NCI-H82 treated with DMSO at 0.1 percent for 48 hours (cell line): ENCODE results near the gene ISG15.

Experiments used
- DNase-seq: peaks from one replicate; lab custom pipeline; 2025; ENCODE audit not compliant: unreplicated experiment; lab: John Stamatoyannopoulos, UW

ISG15 gene

DNA sequence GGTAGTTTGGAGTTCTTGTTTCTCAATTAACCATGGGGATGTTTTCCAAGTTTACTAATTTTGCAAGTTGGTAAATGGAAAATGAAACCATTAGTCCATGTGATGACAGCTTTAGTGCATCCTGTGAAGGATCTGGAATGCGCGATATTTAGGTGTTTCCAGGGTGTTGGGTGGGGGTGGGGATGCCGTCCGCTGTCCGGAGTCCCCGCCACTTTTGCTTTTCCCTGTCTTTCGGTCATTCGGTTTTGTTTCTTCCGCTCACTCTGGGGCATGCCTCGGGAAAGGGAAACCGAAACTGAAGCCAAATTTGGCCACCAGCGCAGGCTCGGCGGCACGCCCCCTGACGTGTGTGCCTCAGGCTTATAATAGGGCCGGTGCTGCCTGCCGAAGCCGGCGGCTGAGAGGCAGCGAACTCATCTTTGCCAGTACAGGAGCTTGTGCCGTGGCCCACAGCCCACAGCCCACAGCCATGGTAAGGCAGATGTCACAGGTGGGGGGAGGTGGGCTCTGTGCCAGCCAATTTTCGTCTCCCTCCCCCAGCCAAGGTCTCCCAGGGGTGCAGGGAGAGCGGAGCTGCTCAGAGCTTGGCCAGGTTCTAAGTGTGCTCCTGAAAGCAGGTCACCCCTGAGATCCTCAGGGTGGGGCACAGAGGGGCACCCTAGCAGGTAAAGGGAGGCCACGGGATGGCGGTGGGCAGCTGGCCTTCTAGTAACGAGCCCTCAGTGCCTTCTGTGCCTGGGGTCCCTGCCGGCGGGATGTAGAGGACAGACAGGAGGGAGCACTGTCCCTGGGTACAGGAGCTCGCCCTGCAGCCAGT lies at the start of gene ISG15:
ISG15 (plus strand) TSS at position 393 of the 817 bp plus-strand sequence; CDS start at position 470, 77 bp downstream.
- DNase-seq, result no peak

DNA sequence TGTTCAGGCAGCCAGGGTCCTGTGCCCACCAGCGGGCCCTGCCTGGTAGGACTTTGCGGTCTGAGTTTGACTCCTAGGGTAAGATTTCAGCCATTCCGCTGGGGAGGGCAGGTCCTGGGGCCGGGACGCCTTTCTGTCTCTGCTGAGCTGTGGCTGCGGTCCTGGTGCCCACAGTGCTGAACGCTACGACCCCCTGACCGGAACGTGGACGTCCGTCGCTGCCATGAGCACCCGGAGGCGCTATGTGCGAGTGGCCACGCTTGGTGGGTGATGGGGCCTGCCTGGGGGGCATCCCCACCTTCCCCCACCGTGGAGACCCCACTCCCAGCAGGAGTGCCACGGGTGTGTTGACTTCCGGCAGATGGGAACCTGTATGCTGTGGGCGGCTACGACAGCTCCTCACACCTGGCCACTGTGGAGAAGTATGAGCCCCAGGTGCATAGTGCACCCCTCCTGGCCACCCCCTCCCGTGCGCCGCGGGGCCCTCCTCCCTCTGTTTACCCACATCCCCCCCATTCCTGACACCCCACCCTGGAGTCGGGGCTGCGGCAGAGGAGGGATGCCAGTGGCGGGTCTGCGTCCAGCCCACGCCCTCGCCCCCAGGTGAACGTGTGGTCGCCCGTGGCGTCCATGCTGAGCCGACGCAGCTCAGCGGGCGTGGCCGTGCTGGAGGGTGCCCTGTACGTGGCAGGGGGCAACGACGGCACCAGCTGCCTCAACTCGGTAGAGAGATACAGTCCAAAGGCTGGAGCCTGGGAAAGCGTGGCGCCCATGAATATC lies 49.4 kb upstream of the ISG15 start:
- DNase-seq, result no peak

DNA sequence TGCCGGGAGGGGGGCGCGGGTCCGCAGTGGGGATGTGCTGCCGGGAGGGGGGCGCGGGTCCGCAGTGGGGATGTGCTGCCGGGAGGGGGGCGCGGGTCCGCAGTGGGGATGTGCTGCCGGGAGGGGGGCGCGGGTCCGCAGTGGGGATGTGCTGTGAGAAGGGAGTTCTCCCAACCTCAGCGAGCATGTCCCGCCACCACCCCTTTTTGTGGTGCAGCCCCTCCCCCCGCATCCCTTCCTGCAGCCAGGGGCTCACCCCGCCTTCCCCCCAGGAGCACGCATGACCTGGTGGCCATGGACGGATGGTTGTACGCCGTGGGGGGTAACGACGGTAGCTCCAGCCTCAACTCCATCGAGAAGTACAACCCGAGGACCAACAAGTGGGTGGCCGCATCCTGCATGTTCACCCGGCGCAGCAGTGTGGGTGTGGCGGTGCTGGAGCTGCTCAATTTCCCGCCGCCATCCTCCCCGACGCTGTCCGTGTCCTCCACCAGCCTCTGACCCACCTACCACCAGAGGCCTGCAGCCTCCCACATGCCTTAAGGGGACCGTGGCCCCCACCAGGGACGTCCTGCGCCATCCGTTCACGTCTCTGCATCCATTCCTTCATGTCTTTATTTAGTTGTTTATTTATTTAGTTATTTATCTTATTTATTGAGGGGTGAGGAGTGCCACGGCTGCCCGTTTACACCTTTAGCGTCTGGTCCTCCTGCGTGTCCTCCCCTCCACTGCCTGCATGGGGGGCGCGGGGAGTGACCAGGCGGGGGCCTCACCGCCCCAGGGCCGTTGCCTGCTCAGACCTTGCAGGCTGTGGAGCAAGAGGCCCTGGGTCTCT lies 48.4 kb upstream of the ISG15 start:
- DNase-seq, result no peak

DNA sequence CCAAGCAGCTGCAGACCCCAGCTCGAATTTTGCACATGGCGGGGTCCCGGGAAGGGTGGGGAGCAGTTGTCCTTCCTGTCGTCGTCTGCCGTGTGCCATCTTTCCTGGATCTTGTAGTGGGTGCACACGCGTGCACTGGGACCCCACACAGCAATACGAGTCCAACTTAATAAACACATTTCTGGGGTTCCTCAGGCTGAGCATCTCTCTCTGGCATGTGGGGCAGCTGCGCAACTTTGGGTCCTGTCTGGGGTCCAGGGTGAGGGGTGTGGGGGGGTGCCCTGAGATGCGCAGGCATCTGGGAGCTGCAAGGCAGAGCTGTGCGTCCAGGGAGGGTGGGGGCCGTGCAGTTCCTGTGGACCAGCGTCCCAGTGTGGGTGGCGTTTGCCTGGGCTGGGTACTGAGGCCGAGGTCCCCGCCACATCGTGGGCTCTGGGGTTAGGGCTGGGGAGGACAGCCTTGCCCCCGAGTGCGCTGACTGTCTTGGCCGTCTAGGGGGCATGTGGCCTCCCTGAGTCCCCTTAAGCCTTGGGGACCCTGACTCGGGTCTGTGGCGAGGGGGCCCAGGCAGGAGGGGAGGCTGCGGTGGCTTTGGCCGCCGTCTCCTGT lies 47.7 kb upstream of the ISG15 start:
- no peak for DNase-seq

DNA sequence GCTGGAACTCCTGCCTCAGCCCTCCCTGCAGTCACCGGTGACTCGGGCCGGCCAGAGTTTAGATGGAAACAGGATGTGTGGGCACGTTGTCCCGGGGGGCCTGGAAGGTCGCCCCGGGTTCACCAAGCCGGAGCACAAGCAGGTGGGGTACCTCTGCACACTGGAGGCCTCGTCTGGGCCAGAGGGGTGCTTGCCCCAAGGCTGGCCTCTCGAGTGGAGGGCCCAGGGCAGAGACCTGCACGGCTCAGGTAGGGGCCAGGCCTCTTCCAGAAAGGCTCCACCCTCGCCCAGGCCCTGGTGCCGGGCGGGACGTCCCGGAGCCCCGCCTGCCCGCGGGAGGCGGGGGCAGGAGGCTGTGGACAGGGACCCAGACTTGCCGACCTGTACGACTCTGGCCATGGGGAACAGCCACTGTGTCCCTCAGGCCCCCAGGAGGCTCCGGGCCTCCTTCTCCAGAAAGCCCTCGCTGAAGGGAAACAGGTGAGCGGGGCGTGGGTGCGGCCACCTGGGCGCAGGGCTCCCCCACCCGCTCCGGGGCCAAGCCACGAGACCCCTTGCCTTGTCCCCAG lies 47.1 kb upstream of the ISG15 start, which contains the start of gene PLEKHN1:
PLEKHN1 (plus strand) TSS at position 348 of the 569 bp plus-strand sequence; CDS start at position 398, 50 bp downstream.
- no peak for DNase-seq

DNA sequence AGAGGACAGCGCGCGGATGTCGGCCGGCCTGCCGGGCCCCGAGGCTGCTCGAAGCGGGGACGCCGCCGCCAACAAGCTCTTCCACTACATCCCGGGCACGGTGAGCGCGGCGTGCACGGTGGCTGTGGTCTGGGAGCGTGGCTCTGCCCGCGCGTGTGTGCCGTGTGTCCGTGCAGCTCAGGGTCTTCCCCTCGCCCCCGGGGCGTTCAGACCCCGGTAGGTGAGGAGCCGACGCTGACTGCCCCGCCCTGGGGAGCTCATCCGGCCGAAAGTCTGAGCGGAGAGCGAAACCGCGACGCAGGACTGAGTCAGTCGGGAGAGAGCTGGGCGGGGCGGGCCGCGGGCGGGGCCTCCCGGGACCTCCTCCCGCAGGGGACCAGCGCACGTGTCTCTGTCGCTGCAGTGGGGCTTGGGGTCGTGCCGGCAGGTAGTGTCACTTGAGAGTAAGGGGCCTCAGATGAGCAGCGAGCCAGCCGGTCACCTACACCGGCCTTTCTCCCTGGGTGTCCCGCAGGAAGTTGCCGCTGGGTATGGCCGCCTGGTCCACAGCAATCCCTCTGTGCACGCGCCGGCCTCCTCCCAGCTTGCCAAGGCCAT lies 46.5 kb upstream of the ISG15 start:
- no peak for DNase-seq

DNA sequence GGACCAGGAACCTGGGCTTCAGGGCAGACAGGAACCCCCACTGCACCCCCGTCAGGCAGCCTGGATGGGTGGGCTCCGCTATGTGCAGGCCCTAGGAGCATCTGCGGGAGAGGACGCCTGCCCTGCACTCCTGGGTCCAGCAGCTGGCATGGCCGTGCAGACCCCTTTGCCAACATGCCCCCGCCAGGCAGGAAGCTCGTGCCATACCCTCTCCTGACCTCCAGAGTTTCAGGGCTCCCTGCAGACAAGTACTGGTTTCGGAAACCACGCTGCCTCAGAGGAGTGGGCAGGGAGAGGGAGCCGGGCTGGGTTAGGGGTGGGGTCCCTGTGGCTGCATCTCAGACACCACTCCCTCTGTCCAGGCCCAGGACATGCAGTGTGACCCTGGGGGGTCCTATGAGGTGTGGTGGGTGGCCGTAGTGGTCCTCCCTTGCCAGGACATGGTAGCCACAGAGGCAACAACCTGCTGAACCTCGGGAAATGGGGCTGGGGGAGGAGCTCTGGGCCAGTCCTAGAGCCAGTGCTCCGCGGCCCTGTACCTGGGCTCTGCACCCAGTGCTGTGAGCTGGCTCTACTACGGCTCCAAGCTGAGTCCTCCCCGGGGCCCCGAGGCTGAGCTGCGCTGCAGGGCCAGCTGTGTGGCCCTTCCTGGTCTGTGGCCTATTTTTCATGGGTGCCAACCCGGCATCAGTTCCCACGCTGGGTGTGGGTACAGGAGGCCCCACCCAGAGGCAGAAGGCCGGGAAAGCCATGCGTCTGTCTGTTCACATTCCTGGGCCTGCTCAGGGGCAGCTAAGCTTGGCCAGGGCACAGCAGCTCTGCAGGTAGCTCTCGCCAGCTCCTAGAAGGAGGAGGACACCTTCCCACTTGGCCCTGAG lies 45.6 kb upstream of the ISG15 start:
- no peak for DNase-seq

DNA sequence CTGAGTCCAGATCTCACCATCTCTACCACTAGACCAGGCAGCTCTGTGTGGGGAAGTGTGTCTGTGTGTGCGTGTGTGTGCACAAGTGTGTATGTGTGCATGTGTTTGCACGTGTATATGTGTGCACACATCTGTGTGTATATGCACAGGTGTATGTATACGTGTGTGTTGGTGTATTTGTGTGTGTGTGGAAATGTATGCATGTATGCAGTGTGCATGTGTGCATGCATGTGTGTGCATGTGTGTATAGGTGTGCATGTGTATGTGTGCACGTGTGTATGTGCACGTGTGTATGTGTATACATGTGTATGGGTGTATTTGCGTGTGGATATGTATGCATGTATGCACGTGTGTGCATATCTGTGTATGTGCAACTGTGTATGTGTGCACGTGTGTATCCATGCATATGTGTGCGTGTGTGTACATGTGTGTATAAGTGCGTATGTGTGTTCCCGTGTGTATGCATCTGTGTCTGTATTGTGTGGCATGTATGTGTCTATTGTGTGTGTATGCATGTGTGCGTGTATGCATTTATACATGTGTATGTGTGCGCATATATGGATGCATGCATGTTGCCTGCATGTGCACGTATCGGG lies 43.9 kb upstream of the ISG15 start:
- DNase-seq, result no peak

DNA sequence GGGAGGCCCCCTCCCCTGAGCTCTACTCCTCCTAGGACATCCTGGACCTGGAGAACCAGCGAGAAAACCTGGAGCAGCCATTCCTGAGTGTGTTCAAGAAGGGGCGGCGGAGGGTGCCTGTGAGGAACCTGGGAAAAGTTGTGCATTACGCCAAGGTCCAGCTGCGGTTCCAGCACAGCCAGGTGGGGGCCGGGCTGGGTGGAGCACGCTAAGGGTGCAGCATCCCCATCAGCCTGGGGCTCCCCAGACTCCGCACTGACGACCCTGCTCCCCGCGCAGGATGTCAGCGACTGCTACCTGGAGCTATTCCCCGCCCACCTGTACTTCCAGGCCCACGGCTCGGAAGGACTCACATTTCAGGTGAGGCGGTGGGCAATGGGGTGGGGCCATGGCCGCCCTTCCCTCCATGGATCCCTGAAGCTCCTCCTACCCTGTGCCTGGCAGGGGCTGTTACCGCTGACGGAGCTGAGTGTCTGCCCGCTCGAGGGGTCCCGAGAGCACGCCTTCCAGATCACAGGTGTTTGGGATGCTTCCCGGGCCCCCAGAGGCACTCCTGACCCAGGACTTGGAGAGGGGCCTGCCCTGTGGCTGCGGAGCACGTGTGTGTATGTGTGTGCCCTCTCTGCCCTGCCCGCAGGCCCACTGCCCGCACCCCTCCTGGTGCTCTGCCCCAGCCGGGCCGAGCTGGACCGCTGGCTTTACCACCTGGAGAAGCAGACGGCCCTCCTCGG lies 42.9 kb upstream of the ISG15 start:
- no peak for DNase-seq

DNA sequence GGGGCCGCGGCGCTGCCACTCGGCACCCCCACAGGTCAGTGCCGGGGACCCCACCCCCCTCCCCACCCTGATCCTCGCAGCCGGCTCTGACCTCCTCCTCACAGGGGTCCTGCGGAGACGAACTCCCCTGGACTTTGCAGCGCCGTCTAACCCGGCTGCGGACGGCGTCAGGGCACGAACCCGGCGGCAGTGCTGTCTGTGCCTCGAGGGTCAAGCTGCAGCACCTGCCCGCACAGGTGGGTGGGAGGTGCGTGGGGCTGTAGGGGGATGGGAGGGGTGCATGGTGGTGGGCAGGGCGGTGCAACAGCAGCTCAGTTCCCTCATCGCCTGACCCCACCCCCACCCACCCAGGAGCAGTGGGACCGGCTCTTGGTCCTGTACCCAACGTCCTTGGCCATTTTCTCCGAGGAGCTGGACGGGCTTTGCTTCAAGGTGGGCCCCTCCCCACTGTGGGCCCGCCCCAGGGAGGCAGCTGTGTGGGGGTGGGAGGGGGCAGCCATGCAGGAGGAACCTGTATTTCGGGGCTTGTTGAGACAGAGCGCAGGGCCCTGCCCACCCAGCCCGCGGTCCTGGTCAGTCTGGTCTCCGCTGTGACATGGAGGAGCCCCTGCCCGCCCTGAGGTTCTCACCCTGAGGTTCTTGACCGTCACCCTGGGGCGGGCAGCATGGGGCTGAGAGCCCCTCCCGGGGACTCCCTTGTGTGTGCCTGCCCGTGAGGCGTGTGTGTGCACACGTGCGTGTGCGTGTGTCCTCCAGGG lies 42.1 kb upstream of the ISG15 start:
- no peak for DNase-seq

DNA sequence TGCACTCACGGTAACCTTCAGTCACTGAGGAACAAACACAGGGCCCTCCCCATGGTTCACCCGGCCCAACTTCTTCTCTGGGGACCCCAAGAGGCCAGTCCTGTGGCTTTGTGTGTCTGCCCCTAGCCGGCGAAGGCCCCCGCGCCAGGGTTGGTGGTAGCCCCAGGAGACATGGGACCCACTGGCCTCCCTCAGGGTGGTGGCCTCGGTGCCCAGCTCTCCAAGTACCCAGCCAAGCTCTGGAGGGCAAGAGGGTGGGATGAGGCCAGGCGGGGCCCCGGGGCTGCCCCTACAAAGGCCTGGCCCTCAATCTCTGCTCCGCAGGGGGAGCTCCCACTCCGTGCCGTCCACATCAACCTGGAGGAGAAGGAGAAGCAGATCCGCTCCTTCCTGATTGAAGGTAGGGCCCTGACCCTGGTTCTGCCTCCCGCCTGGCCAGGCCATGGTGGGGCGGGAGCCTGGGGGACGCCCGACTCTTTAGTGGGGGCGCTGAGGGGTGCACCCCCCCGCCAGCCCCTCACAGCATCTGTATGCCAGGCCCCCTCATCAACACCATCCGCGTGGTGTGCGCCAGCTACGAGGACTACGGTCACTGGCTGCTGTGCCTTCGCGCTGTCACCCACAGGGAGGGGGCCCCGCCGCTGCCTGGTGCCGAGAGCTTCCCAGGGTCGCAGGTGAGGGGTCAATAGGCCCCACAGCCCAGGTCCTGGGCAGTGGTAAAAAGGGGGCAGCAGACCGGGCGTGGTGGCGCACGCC lies 41.4 kb upstream of the ISG15 start:
- DNase-seq, result no peak

DNA sequence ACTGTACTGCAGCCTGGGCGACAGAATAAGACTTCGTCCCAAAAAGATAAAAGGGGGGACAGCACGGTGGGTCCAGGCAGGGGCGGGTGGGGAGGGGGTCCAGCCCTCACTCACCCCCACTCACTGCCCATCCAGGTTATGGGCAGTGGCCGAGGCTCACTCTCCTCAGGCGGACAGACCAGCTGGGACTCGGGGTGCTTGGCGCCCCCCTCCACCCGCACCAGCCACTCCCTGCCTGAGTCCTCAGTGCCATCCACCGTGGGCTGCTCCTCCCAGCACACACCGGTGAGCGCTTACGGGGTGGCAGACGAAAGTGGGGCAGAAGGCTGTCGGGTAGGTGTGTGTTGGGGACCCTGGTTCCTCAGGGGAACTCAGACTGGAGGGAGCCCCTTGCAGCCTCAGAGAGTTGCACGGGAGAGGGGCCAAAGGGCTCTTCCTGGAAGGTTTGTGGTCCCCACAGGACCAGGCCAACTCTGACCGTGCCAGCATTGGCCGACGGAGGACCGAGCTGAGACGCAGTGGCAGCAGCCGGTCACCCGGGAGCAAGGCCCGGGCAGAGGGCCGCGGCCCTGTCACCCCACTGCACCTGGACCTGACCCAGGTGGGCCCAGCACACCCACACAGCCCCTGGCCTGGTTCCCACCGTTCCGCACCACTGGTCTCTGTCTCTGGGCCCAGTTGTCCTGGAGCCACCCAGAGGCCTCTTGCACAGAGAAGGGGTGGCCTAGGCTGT lies 40.4 kb upstream of the ISG15 start:
- DNase-seq, result no peak

DNA sequence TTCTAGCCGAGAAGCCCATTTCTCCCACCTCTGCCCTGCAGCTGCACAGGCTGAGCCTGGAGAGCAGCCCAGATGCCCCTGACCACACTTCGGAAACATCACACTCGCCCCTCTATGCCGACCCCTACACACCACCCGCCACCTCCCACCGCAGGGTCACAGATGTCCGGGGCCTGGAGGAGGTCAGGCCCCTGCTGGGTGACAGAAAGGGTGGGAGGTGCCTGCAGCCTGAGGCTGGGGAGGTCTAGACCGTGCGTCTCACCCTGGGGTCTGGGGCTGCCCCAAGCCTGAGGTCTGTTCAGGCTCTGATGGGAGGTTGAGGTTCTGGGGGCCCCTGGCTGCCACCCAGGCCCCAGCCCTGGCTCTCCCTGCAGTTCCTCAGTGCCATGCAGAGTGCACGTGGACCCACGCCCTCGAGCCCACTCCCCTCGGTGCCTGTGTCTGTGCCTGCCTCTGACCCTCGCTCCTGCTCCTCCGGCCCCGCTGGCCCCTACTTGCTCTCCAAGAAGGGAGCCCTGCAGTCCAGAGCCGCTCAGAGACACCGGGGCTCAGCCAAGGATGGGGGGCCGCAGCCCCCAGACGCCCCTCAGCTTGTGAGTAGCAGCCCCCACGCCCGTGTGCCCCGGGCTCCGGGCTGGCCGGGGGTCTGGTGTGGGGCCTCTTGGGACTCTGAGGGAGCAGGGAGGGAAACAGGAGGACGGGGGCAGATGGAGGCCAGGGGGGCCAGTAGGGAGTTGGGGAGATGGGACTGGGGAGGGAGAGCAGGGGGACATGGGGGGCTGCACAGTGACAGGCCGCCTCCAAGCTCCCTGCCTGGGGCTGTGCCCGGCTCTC lies 39.6 kb upstream of the ISG15 start:
- no peak for DNase-seq

DNA sequence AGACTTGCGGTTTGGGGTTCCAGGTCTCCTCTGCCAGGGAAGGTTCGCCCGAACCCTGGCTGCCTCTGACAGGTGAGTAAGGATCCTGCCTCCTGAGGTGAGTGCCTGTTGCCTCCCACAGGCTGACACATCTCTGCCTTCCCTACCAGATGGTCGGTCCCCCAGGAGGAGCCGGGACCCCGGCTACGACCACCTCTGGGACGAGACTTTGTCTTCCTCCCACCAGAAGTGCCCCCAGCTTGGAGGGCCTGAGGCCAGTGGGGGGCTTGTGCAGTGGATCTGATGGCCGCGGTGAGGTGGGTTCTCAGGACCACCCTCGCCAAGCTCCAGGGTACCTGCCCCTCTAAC lies 39.0 kb upstream of the ISG15 start:
- DNase-seq, result no peak

DNA sequence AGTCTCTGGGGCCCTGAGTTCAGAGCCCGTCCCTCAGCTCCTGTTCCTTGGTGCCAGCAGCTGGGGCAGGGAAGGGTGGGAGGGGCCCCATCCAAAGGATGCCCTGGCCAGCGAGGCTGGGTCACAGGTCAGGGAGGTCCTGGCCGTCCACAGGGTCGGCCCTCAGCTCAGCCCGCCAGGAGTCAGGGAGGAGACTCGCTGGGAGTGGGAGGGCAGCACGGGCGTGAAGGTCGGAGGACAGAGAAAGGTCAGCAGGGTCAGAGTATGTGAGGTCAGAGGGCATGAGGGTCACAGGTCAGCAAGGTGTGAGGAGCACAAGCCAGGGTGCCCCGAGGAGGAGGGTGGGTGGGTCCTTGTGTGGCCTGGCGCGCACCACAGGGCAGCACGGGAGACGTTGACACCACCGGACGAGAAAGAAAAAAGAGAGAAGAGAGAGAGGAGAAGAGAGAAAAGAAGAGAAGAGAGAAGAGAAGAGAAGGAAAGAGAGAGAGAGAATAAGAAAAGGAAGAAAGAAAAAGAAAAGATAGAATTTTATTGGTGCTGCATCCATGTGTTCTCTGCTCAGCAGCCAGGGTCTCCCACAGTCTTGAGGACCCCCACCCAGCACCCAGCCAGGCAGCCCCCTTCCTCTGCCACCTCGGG lies 38.5 kb upstream of the ISG15 start:
- no peak for DNase-seq
